IMR-90 (cell line): Measurements from ENCODE around the gene ELANE. TPM values are rescaled to one million over a fixed set of nuclear protein-coding genes. Genes with fewer than 3 reads are reported as not detected.

Experiments used
- ATAC-seq: fragments of 200-7000 bp; cut with Tn5 transposase; 2 replicates; pipeline ENCODE4 v1.9.1; 2020; ENCODE audit warnings: low read depth, mild to moderate bottlenecking, moderate library complexity
- BruUV-seq: library from RNA; stranded (reverse); fragments of 400-500 nt; replicated peaks from 2 replicates; lab custom pipeline; 2021; lab: Mats Ljungman, UMichigan
- CTCF ChIA-PET: fragments of 300-600 bp; formaldehyde crosslinking; extraction: SDS; loops from one replicate; lab custom pipeline; 2021; ENCODE audit warnings: antibody characterized with exemption; lab: Yijun Ruan, JAX
- POLR2A ChIA-PET: fragments of 300-600 bp; sonication (Branson Sonifier 250); formaldehyde crosslinking; loops from one replicate; lab custom pipeline; 2022; ENCODE audit warnings: antibody characterized with exemption; ENCODE audit not compliant: unreplicated experiment; lab: Charles Lee
- DNase-seq: peaks from one replicate; pipeline ENCODE4 v3.0.0; 2013
- H2AFZ ChIP-seq: replicated peaks from 2 replicates; pipeline ENCODE3; 2013; ENCODE audit warnings: low read length, mild to moderate bottlenecking; ENCODE audit not compliant: poor library complexity
- H2AK5ac ChIP-seq: 2 replicates; pipeline ENCODE4 v1.6.1; 2013; ENCODE audit warnings: low read depth, low read length, inconsistent platforms
- H2AK9ac ChIP-seq: replicated peaks from 2 replicates; pipeline ENCODE3; 2013; ENCODE audit warnings: mild to moderate bottlenecking, low read depth, low read length, moderate library complexity; ENCODE audit not compliant: poor library complexity
- H2BK120ac ChIP-seq: 2 replicates; pipeline ENCODE4 v1.6.1; 2013; ENCODE audit warnings: low read depth, low read length, inconsistent platforms
- H2BK15ac ChIP-seq: 3 replicates; pipeline ENCODE4 v1.6.1; 2013; ENCODE audit warnings: low read depth, low read length, inconsistent platforms
- H2BK20ac ChIP-seq: 2 replicates; pipeline ENCODE4 v1.6.1; 2013; ENCODE audit warnings: low read depth, mild to moderate bottlenecking, inconsistent platforms, low read length, moderate library complexity
- H2BK5ac ChIP-seq: 2 replicates; pipeline ENCODE4 v1.6.1; 2013; ENCODE audit warnings: mild to moderate bottlenecking, low read depth, low read length, inconsistent platforms; ENCODE audit not compliant: poor library complexity, severe bottlenecking
- H3K14ac ChIP-seq: replicated peaks from 2 replicates; pipeline ENCODE4 v1.6.1; 2013; ENCODE audit warnings: low read depth, low read length, inconsistent platforms
- H3K18ac ChIP-seq: 2 replicates; pipeline ENCODE4 v1.6.1; 2013; ENCODE audit warnings: low read depth, low read length, control low read depth
- H3K23ac ChIP-seq: 2 replicates; pipeline ENCODE4 v1.6.1; 2013; ENCODE audit warnings: low read depth, low read length, inconsistent platforms
- H3K27ac ChIP-seq: 2 replicates; pipeline ENCODE4 v1.5.1; 2013; ENCODE audit warnings: mild to moderate bottlenecking, control low read depth, low read length; ENCODE audit not compliant: insufficient read depth
- H3K27me3 ChIP-seq: 2 replicates; pipeline ENCODE4 v1.6.1; 2013; ENCODE audit warnings: low read length; ENCODE audit not compliant: control insufficient read depth, insufficient read depth
- H3K36me3 ChIP-seq: 2 replicates; pipeline ENCODE4 v1.6.1; 2013; ENCODE audit warnings: low read length, mixed read lengths; ENCODE audit not compliant: control insufficient read depth, insufficient read depth
- H3K4ac ChIP-seq: 2 replicates; pipeline ENCODE4 v1.6.1; 2013; ENCODE audit warnings: low read depth, low read length, inconsistent platforms
- H3K4me1 ChIP-seq: 2 replicates; pipeline ENCODE4 v1.6.1; 2013; ENCODE audit warnings: low read length, mixed read lengths; ENCODE audit not compliant: control insufficient read depth, insufficient read depth
- H3K4me2 ChIP-seq: 2 replicates; pipeline ENCODE4 v1.6.1; 2013; ENCODE audit warnings: low read depth, mild to moderate bottlenecking, control low read depth, low read length, moderate library complexity
- H3K4me3 ChIP-seq: 2 replicates; pipeline ENCODE4 v1.5.1; 2013; ENCODE audit warnings: low read depth, mild to moderate bottlenecking, control low read depth, low read length, moderate library complexity; ENCODE audit not compliant: insufficient read depth
- H3K56ac ChIP-seq: 2 replicates; pipeline ENCODE4 v1.6.1; 2013; ENCODE audit warnings: low read length, inconsistent platforms; ENCODE audit not compliant: insufficient read depth; ENCODE audit errors: extremely low read depth
- H3K79me1 ChIP-seq, 2 experiments: 2 replicates each; pipeline ENCODE4 v1.6.1; 2013; ENCODE audit warnings: low read length in 2 of 2, inconsistent platforms in 1 of 2, low read depth in 1 of 2
- H3K9ac ChIP-seq: 2 replicates; pipeline ENCODE4 v1.6.1; 2013; ENCODE audit warnings: low read depth, low read length, control low read depth
- H3K9me1 ChIP-seq: 2 replicates; pipeline ENCODE4 v1.6.1; 2013; ENCODE audit warnings: low read length, inconsistent platforms; ENCODE audit not compliant: insufficient read depth
- H3K9me3 ChIP-seq: 2 replicates; pipeline ENCODE4 v1.6.1; 2013; ENCODE audit warnings: low read length; ENCODE audit not compliant: control insufficient read depth, insufficient read depth
- H4K20me1 ChIP-seq: 2 replicates; pipeline ENCODE4 v1.6.1; 2013; ENCODE audit warnings: low read length, inconsistent platforms; ENCODE audit not compliant: insufficient read depth
- H4K5ac ChIP-seq: 2 replicates; pipeline ENCODE4 v1.6.1; 2013; ENCODE audit warnings: mild to moderate bottlenecking, low read depth, low read length, control low read depth
- H4K8ac ChIP-seq, 2 experiments: 2 replicates each; pipeline ENCODE4 v1.6.1; 2013; ENCODE audit warnings: low read depth in 2 of 2, low read length in 2 of 2, control low read depth in 1 of 2, inconsistent platforms in 1 of 2
- H4K91ac ChIP-seq: 2 replicates; pipeline ENCODE4 v1.6.1; 2013; ENCODE audit warnings: low read depth, low read length, inconsistent platforms; ENCODE audit not compliant: insufficient read depth
- BHLHE40 ChIP-seq: fragments of 150-350 bp; IDR thresholded peaks from 2 replicates; pipeline ENCODE4 v1.6.1; 2016; ENCODE audit warnings: mild to moderate bottlenecking, low read depth, low read length
- CEBPB ChIP-seq: IDR thresholded peaks from 2 replicates; pipeline ENCODE4 v1.6.1; 2012; ENCODE audit warnings: low read depth, low read length, improper control_type of control experiment
- CHD1 ChIP-seq: IDR thresholded peaks from 2 replicates; pipeline ENCODE4 v1.6.1; 2012; ENCODE audit warnings: low read depth, low read length, improper control_type of control experiment
- CTCF ChIP-seq: conservative IDR thresholded peaks from 2 replicates; pipeline ENCODE4 v1.5.1; 2012; ENCODE audit warnings: mild to moderate bottlenecking, low read depth, low read length, improper control_type of control experiment
- FOS ChIP-seq: fragments of 150-350 bp; IDR thresholded peaks from 2 replicates; pipeline ENCODE4 v1.6.1; 2016; ENCODE audit warnings: low read depth, low read length
- MAFK ChIP-seq: IDR thresholded peaks from 2 replicates; pipeline ENCODE4 v1.6.1; 2012; ENCODE audit warnings: low read depth, low read length, improper control_type of control experiment
- MAZ ChIP-seq: IDR thresholded peaks from 2 replicates; pipeline ENCODE4 v1.6.1; 2012; ENCODE audit warnings: low read depth, mild to moderate bottlenecking, low read length, improper control_type of control experiment, moderate library complexity, borderline replicate concordance
- MXI1 ChIP-seq: IDR thresholded peaks from 2 replicates; pipeline ENCODE4 v1.6.1; 2012; ENCODE audit warnings: low read depth, mild to moderate bottlenecking, low read length, moderate library complexity, borderline replicate concordance
- NFE2L2 ChIP-seq: fragments of 150-350 bp; IDR thresholded peaks from 2 replicates; pipeline ENCODE4 v1.6.1; 2016; ENCODE audit warnings: low read depth, mild to moderate bottlenecking, low read length
- POLR2A ChIP-seq: IDR thresholded peaks from 2 replicates; pipeline ENCODE4 v1.6.1; 2012; ENCODE audit warnings: mild to moderate bottlenecking, low read depth, low read length
- RAD21 ChIP-seq: IDR thresholded peaks from 2 replicates; pipeline ENCODE4 v1.6.1; 2012; ENCODE audit warnings: low read length, improper control_type of control experiment
- RCOR1 ChIP-seq: IDR thresholded peaks from 2 replicates; pipeline ENCODE4 v1.6.1; 2012; ENCODE audit warnings: mild to moderate bottlenecking, low read length, improper control_type of control experiment; ENCODE audit not compliant: insufficient replicate concordance
- RFX5 ChIP-seq: IDR thresholded peaks from 2 replicates; pipeline ENCODE4 v1.8.0; 2012; ENCODE audit warnings: low read depth, mild to moderate bottlenecking, low read length, moderate library complexity
- SMC3 ChIP-seq: fragments of 150-350 bp; IDR thresholded peaks from 2 replicates; pipeline ENCODE4 v1.6.1; 2016; ENCODE audit warnings: low read depth, mild to moderate bottlenecking, antibody characterized with exemption, low read length, moderate library complexity
- USF2 ChIP-seq: fragments of 150-350 bp; IDR thresholded peaks from 2 replicates; pipeline ENCODE4 v1.6.1; 2017; ENCODE audit warnings: mild to moderate bottlenecking, antibody characterized with exemption, low read length, low read depth
- WGBS, 2 experiments: methylation state at CpG; one replicate each; pipeline versions ENCODE4 v1.1.5 to v1.1.7; 2013; ENCODE audit warnings: missing lambda C conversion rate in 2 of 2; ENCODE audit not compliant: insufficient read length in 1 of 2; ENCODE audit errors: extremely low coverage in 2 of 2; 5-methylcytosine and 5-hydroxymethylcytosine counted together
- dilution Hi-C: fragments of 300-500 bp; cut with HindIII; formaldehyde crosslinking; loops from one replicate; pipeline ENCODE4 v1.14.3; 2018; ENCODE audit warnings: low sequenced_read_pairs; ENCODE audit not compliant: unreplicated experiment
- in situ Hi-C: fragments of 300-500 bp; cut with MboI; formaldehyde crosslinking; loops from 3 replicates; pipeline ENCODE4 v1.14.3; 2019; ENCODE audit warnings: low sequenced_read_pairs, inconsistent platforms, mixed read lengths
- intact Hi-C: fragments of 100-400 bp; cut with micrococcal nuclease; formaldehyde crosslinking; loops from 2 replicates; pipeline ENCODE4 v1.10.0; 2022
- polyA plus RNA-seq, 3 experiments: library from polyadenylated mRNA; depleted of rRNA; stranded (reverse); fragments of >200 nt; gene quantifications; 2 replicates each; pipeline ENCODE4 v1.2.3, GENCODE V29; 2012; ENCODE audit warnings: low replicate concordance in 1 of 3
- total RNA-seq: library from RNA; depleted of rRNA; stranded (reverse); fragments of >200 nt; gene quantifications from 2 replicates; pipeline ENCODE4 v1.2.3, GENCODE V29; 2012
- TF ChIP-seq, protein P1 (sequence below): fragments of 150-350 bp; IDR thresholded peaks from 2 replicates; pipeline ENCODE4 v1.6.1; 2016; ENCODE audit warnings: low read depth, mild to moderate bottlenecking, low read length, moderate library complexity, borderline replicate concordance

ELANE gene
- total and polyA plus RNA-seq, 2 of the 4 experiments (the other 2 are of a cell fraction) = 0.27 TPM; not detected in 1

- Histone ChIP-seq H2BK120ac (no peak overlapping the region), H2BK20ac (no peak overlapping the region), H3K23ac (no peak overlapping the region), H2BK5ac (no peak overlapping the region), H2AFZ (no peak overlapping the region), H3K36me3 (peaks cover 24% of the 10 kb centered on the region; the same call in 1 of the 2 replicates), H4K91ac (no peak overlapping the region), H3K4me2 (no peak overlapping the region), H3K27ac (no peak overlapping the region), H3K4me1 (no peaks in the 10 kb centered on the region), H3K14ac (no peak overlapping the region), H3K4me3 (no peak overlapping the region), H4K5ac (no peak overlapping the region), H3K79me1 (peaks cover 0 to 20% of the 10 kb centered on the region in 2 experiments; a peak in 3 of 4 replicates), H2BK15ac (no peak overlapping the region), H4K20me1 (peaks cover 23% of the 10 kb centered on the region), H3K9ac (no peak overlapping the region), H4K8ac (no peak overlapping the region), H3K9me3 (no peaks in the 10 kb centered on the region), H3K56ac (no peak overlapping the region), H3K9me1 (peaks cover 6% of the 10 kb centered on the region), H2AK9ac (no peak overlapping the region), H3K4ac (no peak overlapping the region), H2AK5ac (no peak overlapping the region), H3K27me3 (no peaks in the 10 kb centered on the region), H3K18ac (no peak overlapping the region)
- POLR2A ChIA-PET = no interaction called here
- CTCF ChIA-PET = no interaction called here
- ATAC-seq (no peak), DNase-seq (no peak)
- in situ Hi-C loops = no loop called here
- intact Hi-C loops = no loop called here
- dilution Hi-C loops = no loop called here
- no peak for TF ChIP-seq CEBPB
- TF ChIP-seq POLR2A = no peak
- no peak for TF ChIP-seq CHD1
- TF ChIP-seq MXI1 = no peak
- TF ChIP-seq, protein P1, sequence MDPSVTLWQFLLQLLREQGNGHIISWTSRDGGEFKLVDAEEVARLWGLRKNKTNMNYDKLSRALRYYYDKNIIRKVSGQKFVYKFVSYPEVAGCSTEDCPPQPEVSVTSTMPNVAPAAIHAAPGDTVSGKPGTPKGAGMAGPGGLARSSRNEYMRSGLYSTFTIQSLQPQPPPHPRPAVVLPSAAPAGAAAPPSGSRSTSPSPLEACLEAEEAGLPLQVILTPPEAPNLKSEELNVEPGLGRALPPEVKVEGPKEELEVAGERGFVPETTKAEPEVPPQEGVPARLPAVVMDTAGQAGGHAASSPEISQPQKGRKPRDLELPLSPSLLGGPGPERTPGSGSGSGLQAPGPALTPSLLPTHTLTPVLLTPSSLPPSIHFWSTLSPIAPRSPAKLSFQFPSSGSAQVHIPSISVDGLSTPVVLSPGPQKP = no peak
- TF ChIP-seq CTCF = no peak
- no peak for TF ChIP-seq MAFK
- TF ChIP-seq RAD21 = no peak
- TF ChIP-seq BHLHE40 = no peak
- TF ChIP-seq USF2 = no peak
- no peak for TF ChIP-seq FOS
- TF ChIP-seq NFE2L2 = no peak
- no peak for TF ChIP-seq RCOR1
- TF ChIP-seq RFX5 = no peak
- no peak for TF ChIP-seq MAZ
- no peak for TF ChIP-seq SMC3
- BruUV-seq = no TSS peak
- WGBS, 2 experiments = 89% methylated on average over 1 of the region's 11 CpGs; no CpG with 5 or more reads in 1 of the 2 experiments
Observed at GRCh38 chr19:896999-897398, 44.9 kb downstream of the ELANE start.
